GM12875 (cell line): ENCODE data around the gene COL5A1.

Source experiments
- H3K4me3 ChIP-seq: one replicate; pipeline ENCODE4 v1.5.1; 2011; ENCODE audit warnings: low read depth, low read length, control low read depth
- TF ChIP-seq, protein P1 (sequence below): IDR thresholded peaks from 2 replicates; pipeline ENCODE4 v1.5.1; 2011; ENCODE audit warnings: low read depth, mild to moderate bottlenecking, control low read depth, inconsistent platforms, low read length, moderate library complexity, borderline replicate concordance; ENCODE audit not compliant: insufficient read depth

COL5A1 gene

DNA sequence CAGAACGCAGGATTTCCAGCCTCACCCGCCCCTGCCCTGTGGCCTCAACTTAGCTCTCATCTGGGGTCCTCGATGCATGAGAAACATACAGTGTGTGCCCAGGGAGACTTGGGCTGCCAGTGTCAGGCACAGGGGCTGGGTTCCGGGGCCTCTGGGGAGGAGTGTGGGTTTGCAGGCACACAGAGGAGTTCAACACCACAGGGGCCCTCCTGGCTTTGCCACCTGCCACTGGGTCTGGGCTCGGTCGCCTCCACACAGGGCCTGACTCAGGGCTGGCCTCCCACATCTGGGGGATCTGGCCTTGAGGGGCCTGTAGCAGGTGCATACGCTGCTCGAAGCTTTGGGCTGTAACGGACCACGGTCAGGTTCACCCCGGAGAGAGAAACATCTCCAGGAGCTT lies 111.6 kb downstream of the COL5A1 start:
- TF ChIP-seq, protein P1, sequence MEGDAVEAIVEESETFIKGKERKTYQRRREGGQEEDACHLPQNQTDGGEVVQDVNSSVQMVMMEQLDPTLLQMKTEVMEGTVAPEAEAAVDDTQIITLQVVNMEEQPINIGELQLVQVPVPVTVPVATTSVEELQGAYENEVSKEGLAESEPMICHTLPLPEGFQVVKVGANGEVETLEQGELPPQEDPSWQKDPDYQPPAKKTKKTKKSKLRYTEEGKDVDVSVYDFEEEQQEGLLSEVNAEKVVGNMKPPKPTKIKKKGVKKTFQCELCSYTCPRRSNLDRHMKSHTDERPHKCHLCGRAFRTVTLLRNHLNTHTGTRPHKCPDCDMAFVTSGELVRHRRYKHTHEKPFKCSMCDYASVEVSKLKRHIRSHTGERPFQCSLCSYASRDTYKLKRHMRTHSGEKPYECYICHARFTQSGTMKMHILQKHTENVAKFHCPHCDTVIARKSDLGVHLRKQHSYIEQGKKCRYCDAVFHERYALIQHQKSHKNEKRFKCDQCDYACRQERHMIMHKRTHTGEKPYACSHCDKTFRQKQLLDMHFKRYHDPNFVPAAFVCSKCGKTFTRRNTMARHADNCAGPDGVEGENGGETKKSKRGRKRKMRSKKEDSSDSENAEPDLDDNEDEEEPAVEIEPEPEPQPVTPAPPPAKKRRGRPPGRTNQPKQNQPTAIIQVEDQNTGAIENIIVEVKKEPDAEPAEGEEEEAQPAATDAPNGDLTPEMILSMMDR = no peak
- H3K4me3 ChIP-seq = no peak overlapping the region

DNA sequence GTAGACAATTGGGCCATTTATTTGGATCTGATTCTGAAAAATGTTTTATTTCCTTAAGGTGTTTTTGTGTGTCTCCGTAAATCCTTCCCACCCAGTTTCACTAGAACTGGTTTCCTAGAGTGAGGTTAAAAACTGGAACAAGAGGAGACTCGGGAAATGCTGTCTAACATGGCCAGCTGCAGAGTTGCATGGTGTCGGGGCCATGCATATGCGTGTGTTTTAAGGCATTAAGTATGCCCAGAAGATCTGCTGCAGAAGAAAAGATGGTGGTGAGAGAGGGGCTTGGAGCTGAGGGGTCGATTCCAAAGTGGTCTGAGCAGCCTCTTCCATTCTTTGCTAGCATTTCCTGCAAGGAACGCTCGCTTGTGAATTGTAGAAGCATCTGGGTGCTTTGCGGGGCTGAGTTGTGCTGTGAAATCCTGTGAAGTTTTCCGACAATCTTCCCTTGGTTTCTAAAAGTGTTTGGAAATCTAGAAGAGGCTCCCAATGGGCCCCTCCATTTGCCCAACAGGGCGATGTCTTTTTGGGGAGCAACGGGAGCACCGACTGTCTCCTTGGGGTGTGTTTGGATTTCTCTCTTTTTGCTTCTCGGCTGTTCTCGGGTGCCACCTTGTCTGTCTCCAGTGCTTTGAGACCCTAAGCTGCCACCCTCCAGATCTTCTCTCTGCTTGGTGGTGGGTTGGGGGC lies 113.8 kb downstream of the COL5A1 start:
- TF ChIP-seq, protein P1 = no peak

DNA sequence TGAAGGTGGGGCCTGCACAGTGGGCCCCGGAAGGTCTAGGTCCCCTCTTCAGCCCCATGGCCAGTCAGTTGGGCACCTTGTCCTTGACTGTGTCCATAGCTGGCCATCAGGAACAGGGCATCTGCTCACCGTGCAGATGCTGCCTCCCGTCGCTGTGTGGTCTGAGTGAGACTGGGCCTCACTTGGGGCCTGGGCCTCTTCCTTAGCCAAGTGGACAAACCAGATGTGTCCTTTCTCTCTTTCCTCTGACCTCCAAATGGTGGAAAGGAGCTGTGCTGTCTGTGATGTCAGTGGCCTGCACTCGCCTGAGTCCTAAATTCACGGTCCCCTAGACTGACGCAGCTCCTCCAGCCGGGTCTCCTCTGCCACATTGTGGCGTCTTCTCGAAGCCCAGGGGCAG lies 114.5 kb downstream of the COL5A1 start:
- TF ChIP-seq, protein P1 = no peak
- H3K4me3 ChIP-seq = no peak overlapping the region

More for the DNA sequence above, 113.8 kb downstream of the COL5A1 start:
- H3K4me3 ChIP-seq = no peak overlapping the region

DNA sequence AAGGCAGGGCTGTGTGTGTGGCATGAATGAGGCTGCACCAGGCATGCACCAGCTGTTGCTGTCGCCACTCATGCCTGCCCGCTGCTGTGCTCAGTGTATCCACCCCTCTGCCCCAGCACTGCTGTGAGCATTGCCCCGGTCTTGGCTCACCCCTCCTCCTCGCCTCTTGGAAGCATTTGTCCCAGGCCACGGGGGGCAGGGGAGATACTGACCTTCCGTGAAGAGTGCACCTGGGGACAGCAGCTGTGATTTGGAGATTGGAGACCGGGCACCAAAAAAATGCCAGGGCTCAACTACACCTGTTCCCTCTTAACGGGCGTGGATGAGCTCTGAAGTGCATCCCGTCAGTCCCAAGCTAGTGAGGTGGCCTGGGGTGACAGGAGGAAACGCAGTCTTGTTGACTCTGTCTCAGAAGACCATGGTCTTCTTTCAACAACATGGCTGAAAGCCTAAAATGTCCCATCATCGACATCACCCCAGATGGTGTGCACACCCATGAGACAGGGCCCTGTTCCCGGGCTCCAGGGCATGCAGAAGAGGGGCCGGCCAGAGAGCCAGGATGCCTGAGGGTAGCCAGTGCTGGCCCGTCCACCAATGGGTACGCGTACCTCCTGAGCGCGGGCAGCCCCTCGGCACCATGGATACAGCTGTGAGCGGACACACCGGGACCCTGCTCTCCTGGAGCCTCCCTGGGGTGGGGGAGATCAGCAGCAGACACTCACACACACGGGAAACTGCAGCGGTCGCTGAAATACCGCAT lies 115.8 kb downstream of the COL5A1 start:
- TF ChIP-seq, protein P1 = no peak

DNA sequence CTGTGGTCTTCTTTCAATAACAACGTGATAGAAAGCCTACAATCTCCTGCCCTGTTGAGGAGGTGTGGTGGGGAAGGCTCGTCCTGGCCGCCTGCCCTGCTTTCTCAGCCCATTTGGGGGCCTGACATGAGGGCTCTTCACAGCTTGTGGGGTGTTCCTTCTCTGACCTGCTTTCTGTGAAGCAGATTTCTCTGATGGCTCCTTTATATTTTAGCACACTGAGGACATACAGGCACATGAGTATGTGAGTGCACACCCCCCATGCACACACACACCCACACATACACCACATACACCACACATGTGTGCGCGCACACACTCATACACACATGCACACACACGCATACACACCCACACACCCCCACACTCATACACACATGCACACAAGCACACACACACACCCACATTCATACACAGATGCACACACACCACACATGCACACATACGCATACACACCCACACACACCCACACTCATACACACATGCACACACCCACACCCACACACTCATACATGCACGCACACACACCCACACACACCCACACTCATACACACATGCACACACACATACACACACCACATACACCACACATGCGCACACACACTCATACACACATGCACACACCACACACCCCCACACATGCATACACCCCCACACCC lies 117.5 kb downstream of the COL5A1 start:
- H3K4me3 ChIP-seq = no peak overlapping the region
- TF ChIP-seq, protein P1 = no peak

More for the DNA sequence above, 115.8 kb downstream of the COL5A1 start:
- no peak overlapping the region for H3K4me3 ChIP-seq

DNA sequence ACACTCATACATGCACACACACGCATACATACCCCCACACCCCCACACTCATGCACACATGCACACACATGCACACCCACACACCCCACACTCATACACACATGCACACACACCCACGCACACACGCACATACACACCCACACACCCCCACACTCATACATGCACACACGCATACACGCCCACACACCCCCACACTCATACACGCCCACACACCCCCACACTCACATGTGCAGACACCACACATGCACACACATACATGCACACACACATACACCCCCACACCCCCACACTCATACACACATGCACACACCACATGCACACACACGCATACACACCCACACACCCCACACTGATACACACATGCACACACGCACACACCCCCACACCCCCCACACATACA lies 118.3 kb downstream of the COL5A1 start:
- H3K4me3 ChIP-seq = no peak overlapping the region
- TF ChIP-seq, protein P1 = no peak
